ENCODE results near the gene MORC3. TPM values are rescaled to one million over a fixed set of nuclear protein-coding genes. Genes with fewer than 3 reads are reported as not detected.

Gene MORC3
- total RNA-seq, 4 donors from 2014 or later, result 31.0 to 54.8 (median 48.4) TPM

DNA sequence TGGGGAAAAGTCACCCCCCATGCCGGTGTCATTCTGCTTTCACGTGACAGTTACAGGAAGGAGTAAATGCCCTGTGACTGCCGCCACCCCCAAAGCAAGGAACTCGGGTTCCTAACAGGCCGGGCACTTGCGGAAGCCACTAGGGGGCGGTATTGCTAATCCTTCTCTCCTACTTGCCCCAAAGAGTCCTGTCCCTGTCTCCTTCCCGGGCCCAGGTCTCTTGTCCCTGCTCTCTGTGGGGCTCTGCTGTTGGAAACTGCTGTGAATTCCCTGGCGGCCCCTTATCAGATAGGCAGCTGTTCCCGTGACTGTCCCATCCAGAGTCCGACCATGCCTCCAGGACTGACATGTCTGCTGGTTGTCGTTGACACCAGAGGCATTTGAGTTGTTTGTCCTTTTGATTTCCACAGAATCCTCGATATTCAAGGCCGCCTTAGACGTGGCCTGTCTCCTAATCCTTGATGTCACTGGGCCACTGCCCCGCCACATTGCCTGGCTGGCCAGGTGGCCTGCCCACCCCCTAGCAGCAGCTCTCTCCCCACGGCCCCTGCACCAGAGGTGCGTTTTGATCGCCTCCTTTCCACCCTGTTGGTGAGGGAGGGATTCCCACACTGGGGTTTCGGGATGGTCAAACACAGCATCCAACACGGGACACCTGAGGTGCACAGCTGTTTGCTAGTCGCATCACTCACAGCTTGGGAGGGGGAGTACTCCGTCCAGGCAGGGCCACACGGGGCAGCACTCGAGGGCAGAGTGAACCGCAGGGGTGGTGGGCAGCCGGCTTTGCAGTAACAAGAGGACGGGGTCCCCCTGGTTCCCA, 102.5 kb downstream of the MORC3 start:
- 49% methylated on average over 12 of the region's 28 CpGs; no CpG with 5 or more reads in 1 of the 2 donors for WGBS, 2 donors (ENCODE audit: low coverage in 1 of 2)
- H3K27me3 ChIP-seq, result no peaks in the 10 kb centered on the region
- no peaks in the 10 kb centered on the region for H3K36me3 ChIP-seq
- H3K4me3 ChIP-seq, result no peak overlapping the region
- H3K27ac ChIP-seq, result no peak overlapping the region
- ATAC-seq, result no peak
- peaks cover 0 to 7% (median 0%) of the 10 kb centered on the region in 3 donors for H3K4me1 ChIP-seq
- no peaks in the 10 kb centered on the region for H3K9me3 ChIP-seq
- TF ChIP-seq CTCF (IDR thresholded peaks at IDR 0.05) (peak in 1 of 4 experiments; percentile 50), POLR2AphosphoS5 (IDR thresholded peaks at IDR 0.05) (no peak)

GRCh38 chr21:36423771-36424433, 103.9 kb downstream of the MORC3 start:
- peaks cover 0 to 7% (median 0%) of the 10 kb centered on the region in 3 donors for H3K4me1 ChIP-seq
- no peaks in the 10 kb centered on the region for H3K9me3 ChIP-seq
- H3K4me3 ChIP-seq, result no peak overlapping the region
- no peak overlapping the region for H3K27ac ChIP-seq
- no peak for TF ChIP-seq CTCF (IDR thresholded peaks at IDR 0.05)
- TF ChIP-seq EP300 (IDR thresholded peaks at IDR 0.05), result no peak
- no peak for TF ChIP-seq POLR2AphosphoS5 (IDR thresholded peaks at IDR 0.05)
- no peak for TF ChIP-seq POLR2A (IDR thresholded peaks at IDR 0.05)
- 92 to 98% methylated on average over 9 to 11 of the region's 12 CpGs for WGBS, 2 donors (ENCODE audit: low coverage in 1 of 2)
- ATAC-seq, result no peak
- no peaks in the 10 kb centered on the region for H3K27me3 ChIP-seq
- no peaks in the 10 kb centered on the region for H3K36me3 ChIP-seq

DNA sequence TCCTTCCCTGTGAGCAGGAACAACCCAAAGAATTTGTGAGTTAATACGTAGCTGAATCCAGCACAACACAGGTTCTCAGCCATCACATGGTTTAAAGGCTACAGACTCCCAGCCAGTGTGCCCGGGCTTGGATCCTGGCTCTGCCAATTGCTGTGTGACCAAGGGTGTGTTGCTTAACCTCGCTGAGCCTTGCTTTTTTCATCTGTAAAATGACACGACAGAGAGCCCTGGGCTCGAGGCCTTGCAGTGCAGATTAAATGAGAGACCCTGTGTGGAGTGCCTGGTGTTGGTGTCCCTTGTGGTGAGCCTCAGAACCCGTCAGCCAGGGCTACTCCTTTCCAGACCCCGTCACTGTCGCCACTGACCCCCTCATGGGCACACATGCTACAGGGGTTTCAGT, 104.6 kb downstream of the MORC3 start:
- H3K27ac ChIP-seq, result no peak overlapping the region
- ATAC-seq, result no peak
- no peak overlapping the region for H3K4me3 ChIP-seq
- no peaks in the 10 kb centered on the region for H3K36me3 ChIP-seq
- peaks cover 0 to 7% (median 0%) of the 10 kb centered on the region in 3 donors for H3K4me1 ChIP-seq
- 80 to 100% methylated on average over 1 of the region's 8 CpGs for WGBS, 2 donors (ENCODE audit: low coverage in 1 of 2)
- no peak for TF ChIP-seq EP300 (IDR thresholded peaks at IDR 0.05)
- TF ChIP-seq POLR2AphosphoS5 (IDR thresholded peaks at IDR 0.05), result no peak
- no peak for TF ChIP-seq POLR2A (IDR thresholded peaks at IDR 0.05)
- no peak for TF ChIP-seq CTCF (IDR thresholded peaks at IDR 0.05)
- no peaks in the 10 kb centered on the region for H3K27me3 ChIP-seq
- H3K9me3 ChIP-seq, result no peaks in the 10 kb centered on the region

GRCh38 chr21:36425286-36425685, 105.3 kb downstream of the MORC3 start:
- Histone ChIP-seq H3K27me3 (no peaks in the 10 kb centered on the region), H3K4me3 (no peak overlapping the region), H3K9me3 (no peaks in the 10 kb centered on the region), H3K36me3 (no peaks in the 10 kb centered on the region), H3K27ac (no peak overlapping the region), H3K4me1 (no peaks in the 10 kb centered on the region)
- TF ChIP-seq POLR2A (IDR thresholded peaks at IDR 0.05) (no peak), EP300 (IDR thresholded peaks at IDR 0.05) (no peak), POLR2AphosphoS5 (IDR thresholded peaks at IDR 0.05) (no peak), CTCF (IDR thresholded peaks at IDR 0.05) (no peak)
- WGBS, 2 donors (ENCODE audit: low coverage in 1 of 2), result 100% methylated on average over 2 of the region's 9 CpGs; no CpG with 5 or more reads in 1 of the 2 donors
- ATAC-seq, result no peak

Small RNA genes within 50 kb of the gene (small RNA-seq; reads per million reads assigned to genes)
- gene ATP5MFP1, result 0 reads per million in 4 donors

Other genes starting within 250 kb of the MORC3 start
- 10 to 100 TPM in 3 of 4 donors, 1 to 10 TPM in 1; 9.6 to 20.9 (median 14.0) TPM for gene CBR3, start 185.1 kb upstream of the MORC3 start, total RNA-seq
- 10 to 100 TPM in 2 of 4 donors, 1 to 10 TPM in 2; 7.2 to 12.0 (median 10.4) TPM for gene DOP1B, start 163.4 kb upstream of the MORC3 start, total RNA-seq
- 1 to 10 TPM in 2 of 4 donors, under 1 TPM in 2; 0.31 to 2.1 (median 1.1) TPM for gene CHAF1B, start 65.2 kb downstream of the MORC3 start, total RNA-seq
- under 1 TPM in 1 of 4 donors, not detected in 3; 0.15 TPM for gene CLDN14, start 159.9 kb downstream of the MORC3 start, total RNA-seq